ENCODE measurements around the gene MRPS18A.

The MRPS18A gene

DNA sequence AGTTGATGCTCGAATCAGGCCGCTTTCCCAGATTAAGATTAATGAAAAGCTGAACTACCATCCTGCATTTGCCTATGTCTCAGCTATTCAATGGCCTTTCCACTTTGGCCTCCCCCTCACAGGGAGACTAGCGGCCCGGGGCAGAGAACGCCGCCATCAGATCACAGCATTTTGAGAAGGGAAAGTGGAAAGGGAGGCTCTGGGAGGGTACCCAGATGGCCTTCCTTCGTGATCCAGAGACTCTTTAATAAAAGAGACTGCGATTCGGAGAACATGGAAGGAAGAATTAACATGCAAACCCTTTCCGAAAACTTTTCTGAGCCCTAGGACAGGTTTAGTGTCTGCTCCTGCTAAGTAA is 533 bp downstream of the MRPS18A start:
- Histone ChIP-seq H3K9ac (ENCODE audit: low read length) (peak overlapping the region; percentile 94), H3K9me3 (ENCODE audit: low read length) (no peaks in the 10 kb centered on the region), H3K9me2 (ENCODE audit: low read depth, low read length) (no peaks in the 10 kb centered on the region), H3K4me1 (ENCODE audit: insufficient read depth, low read length, severe bottlenecking) (peaks cover 42% of the 10 kb centered on the region), H3F3A (ENCODE audit: insufficient read depth, low read length) (no peaks in the 10 kb centered on the region), H2AFZ (ENCODE audit: low read length) (0 out of 2 replicates have a peak overlapping the region, but pooled peaks have one; percentile 62), H3K79me2 (ENCODE audit: insufficient read depth, low read length) (peaks cover 47% of the 10 kb centered on the region), H3K36me3 (ENCODE audit: insufficient read depth, low read length) (peaks cover 8% of the 10 kb centered on the region; the same call in 1 of the 2 replicates), H3K27me3 (ENCODE audit: insufficient read depth, low read length) (no peaks in the 10 kb centered on the region), H3K27ac (ENCODE audit: low read depth, low read length, poor library complexity, severe bottlenecking) (peak overlapping the region; percentile 17), H4K20me1 (ENCODE audit: insufficient read depth, low read length) (no peaks in the 10 kb centered on the region), H3K4me3 (ENCODE audit: low read depth, low read length, poor library complexity, severe bottlenecking) (peak overlapping the region; percentile 97), H3K4me2 (ENCODE audit: low read length) (peak overlapping the region; percentile 93)
- TF ChIP-seq, protein P1, sequence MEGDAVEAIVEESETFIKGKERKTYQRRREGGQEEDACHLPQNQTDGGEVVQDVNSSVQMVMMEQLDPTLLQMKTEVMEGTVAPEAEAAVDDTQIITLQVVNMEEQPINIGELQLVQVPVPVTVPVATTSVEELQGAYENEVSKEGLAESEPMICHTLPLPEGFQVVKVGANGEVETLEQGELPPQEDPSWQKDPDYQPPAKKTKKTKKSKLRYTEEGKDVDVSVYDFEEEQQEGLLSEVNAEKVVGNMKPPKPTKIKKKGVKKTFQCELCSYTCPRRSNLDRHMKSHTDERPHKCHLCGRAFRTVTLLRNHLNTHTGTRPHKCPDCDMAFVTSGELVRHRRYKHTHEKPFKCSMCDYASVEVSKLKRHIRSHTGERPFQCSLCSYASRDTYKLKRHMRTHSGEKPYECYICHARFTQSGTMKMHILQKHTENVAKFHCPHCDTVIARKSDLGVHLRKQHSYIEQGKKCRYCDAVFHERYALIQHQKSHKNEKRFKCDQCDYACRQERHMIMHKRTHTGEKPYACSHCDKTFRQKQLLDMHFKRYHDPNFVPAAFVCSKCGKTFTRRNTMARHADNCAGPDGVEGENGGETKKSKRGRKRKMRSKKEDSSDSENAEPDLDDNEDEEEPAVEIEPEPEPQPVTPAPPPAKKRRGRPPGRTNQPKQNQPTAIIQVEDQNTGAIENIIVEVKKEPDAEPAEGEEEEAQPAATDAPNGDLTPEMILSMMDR (IDR thresholded peaks at IDR 0.05; ENCODE audit: low read length), result no peak
- no peak for TF ChIP-seq EZH2 (IDR thresholded peaks at IDR 0.05; ENCODE audit: borderline replicate concordance, low read length)

DNA sequence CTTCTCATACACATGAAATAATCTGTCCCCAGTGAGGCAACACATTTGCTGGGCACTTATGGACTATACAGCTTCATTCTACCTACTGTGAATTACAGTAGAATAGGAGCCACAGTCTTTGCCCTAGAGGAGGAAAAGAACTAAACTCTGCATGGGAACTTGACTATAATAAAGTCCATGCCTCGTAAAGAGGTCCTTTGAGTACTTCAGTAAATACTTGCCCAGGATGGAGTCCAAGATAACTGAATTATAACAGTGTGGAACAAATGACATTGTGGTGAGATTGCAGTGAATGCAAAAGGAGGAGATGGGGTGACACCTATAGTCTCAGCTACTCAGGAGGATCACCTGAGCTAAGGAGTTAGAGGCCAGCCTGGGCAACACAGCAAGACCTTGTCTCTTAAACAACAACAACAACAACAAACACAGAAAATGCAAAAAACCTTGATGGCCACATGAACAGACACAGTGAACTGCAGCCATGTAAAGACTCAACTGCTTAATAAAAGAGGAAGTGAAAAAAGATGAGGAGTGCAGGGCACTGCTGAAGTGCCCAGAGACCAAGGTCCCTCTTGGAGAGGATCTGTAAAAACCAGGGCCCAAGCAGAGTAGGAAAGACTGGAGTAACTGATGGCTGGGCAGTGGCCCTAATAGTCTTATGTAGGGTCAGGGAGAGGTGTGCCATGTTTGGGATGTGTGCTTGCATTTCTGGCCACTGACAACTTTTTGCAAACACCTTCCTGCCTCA is 3.7 kb downstream of the MRPS18A start:
- H3K36me3 ChIP-seq (ENCODE audit: insufficient read depth, low read length), result peaks cover 36% of the 10 kb centered on the region; the same call in 1 of the 2 replicates

DNA sequence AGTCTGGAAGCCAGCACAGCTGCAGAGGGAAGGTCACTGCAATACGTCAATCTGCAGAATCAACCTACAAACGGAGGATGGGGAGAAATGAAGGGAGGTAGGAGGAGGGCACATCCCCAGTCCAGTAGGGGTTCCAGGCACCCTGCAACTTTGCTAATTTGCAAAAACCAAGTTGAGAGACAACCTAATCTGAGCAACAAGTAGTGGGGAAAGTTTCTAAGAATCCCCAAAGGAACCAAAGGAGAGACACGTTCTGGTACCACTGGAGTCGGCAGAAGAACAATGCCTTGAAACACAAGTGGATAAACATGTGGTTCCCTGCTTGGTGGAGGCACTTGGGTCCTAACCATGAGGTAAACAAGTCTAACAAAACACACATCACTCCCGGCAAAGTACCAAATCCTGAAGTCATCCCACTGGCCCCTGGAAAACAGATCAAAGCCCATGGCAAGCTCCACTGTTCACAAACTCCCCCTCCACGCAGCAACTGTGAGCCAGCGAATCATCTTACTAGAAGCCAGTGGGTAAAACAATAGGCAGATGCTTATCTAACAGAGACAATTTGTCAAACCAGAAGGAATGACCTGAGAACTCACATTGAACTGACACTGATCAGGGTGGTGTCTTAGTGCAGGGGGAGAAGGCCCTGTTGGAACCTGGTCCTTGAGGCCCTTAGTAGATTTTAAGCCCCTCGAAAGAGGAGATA is 4.7 kb downstream of the MRPS18A start:
- peaks cover 46% of the 10 kb centered on the region; the same call in 1 of the 2 replicates for H3K36me3 ChIP-seq (ENCODE audit: insufficient read depth, low read length)
- no peaks in the 10 kb centered on the region for H3K9me2 ChIP-seq (ENCODE audit: low read depth, low read length)
- no peaks in the 10 kb centered on the region for H4K20me1 ChIP-seq (ENCODE audit: insufficient read depth, low read length)
- no peaks in the 10 kb centered on the region for H3K27me3 ChIP-seq (ENCODE audit: insufficient read depth, low read length)
- TF ChIP-seq, protein P1 (IDR thresholded peaks at IDR 0.05; ENCODE audit: low read length), result no peak
- no peak for TF ChIP-seq EZH2 (IDR thresholded peaks at IDR 0.05; ENCODE audit: borderline replicate concordance, low read length)
- H3K4me3 ChIP-seq (ENCODE audit: low read depth, low read length, poor library complexity, severe bottlenecking), result no peak overlapping the region
- H3F3A ChIP-seq (ENCODE audit: insufficient read depth, low read length), result no peaks in the 10 kb centered on the region
- H3K9me3 ChIP-seq (ENCODE audit: low read length), result no peaks in the 10 kb centered on the region
- H3K4me1 ChIP-seq (ENCODE audit: insufficient read depth, low read length, severe bottlenecking), result peaks cover 37% of the 10 kb centered on the region
- peaks cover 47% of the 10 kb centered on the region for H3K79me2 ChIP-seq (ENCODE audit: insufficient read depth, low read length)
- H2AFZ ChIP-seq (ENCODE audit: low read length), result no peak overlapping the region
- H3K27ac ChIP-seq (ENCODE audit: low read depth, low read length, poor library complexity, severe bottlenecking), result no peak overlapping the region
- H3K9ac ChIP-seq (ENCODE audit: low read length), result no peak overlapping the region
- no peak overlapping the region for H3K4me2 ChIP-seq (ENCODE audit: low read length)

More for the DNA sequence above, 3.7 kb downstream of the MRPS18A start:
- Histone ChIP-seq H3K4me2 (ENCODE audit: low read length) (no peak overlapping the region), H3K4me1 (ENCODE audit: insufficient read depth, low read length, severe bottlenecking) (peaks cover 42% of the 10 kb centered on the region), H3K27ac (ENCODE audit: low read depth, low read length, poor library complexity, severe bottlenecking) (peak overlapping the region; percentile 13), H3K9me3 (ENCODE audit: low read length) (no peaks in the 10 kb centered on the region), H2AFZ (ENCODE audit: low read length) (no peak overlapping the region), H3F3A (ENCODE audit: insufficient read depth, low read length) (no peaks in the 10 kb centered on the region), H4K20me1 (ENCODE audit: insufficient read depth, low read length) (no peaks in the 10 kb centered on the region), H3K9me2 (ENCODE audit: low read depth, low read length) (no peaks in the 10 kb centered on the region), H3K9ac (ENCODE audit: low read length) (no peak overlapping the region), H3K4me3 (ENCODE audit: low read depth, low read length, poor library complexity, severe bottlenecking) (no peak overlapping the region), H3K79me2 (ENCODE audit: insufficient read depth, low read length) (peaks cover 47% of the 10 kb centered on the region), H3K27me3 (ENCODE audit: insufficient read depth, low read length) (no peaks in the 10 kb centered on the region)
- TF ChIP-seq EZH2 (IDR thresholded peaks at IDR 0.05; ENCODE audit: borderline replicate concordance, low read length), result no peak
- TF ChIP-seq, protein P1 (IDR thresholded peaks at IDR 0.05; ENCODE audit: low read length), result no peak
